Bladder microvascular endothelial cell (primary cell): ENCODE results near the gene CCDC51. TPM values are rescaled to one million over a fixed set of nuclear protein-coding genes. Genes with fewer than 3 reads are reported as not detected.

Source experiments
- total RNA-seq: library from RNA; depleted of rRNA; stranded (reverse); fragments of >200 nt; gene quantifications from 2 replicates; pipeline ENCODE4 v1.2.3, GENCODE V29; 2014

CCDC51 gene
- total RNA-seq: 10.7 and 13.1 TPM in 2 replicates

GRCh38 chr3:48439820-48440589, at the start of gene CCDC51, which contains the start of gene TMA7:
CCDC51 (minus strand) TSS chr3:48440119; CDS start chr3:48435128, 4,991 bp downstream.
TMA7 (plus strand) TSS chr3:48440257; CDS start chr3:48440297, 40 bp downstream.

GRCh38 chr3:48446425-48447193, 6.7 kb upstream of the CCDC51 start, which contains the start of gene ATRIP:
ATRIP (plus strand) TSS chr3:48446737; CDS start chr3:48446846, 109 bp downstream.

DNA sequence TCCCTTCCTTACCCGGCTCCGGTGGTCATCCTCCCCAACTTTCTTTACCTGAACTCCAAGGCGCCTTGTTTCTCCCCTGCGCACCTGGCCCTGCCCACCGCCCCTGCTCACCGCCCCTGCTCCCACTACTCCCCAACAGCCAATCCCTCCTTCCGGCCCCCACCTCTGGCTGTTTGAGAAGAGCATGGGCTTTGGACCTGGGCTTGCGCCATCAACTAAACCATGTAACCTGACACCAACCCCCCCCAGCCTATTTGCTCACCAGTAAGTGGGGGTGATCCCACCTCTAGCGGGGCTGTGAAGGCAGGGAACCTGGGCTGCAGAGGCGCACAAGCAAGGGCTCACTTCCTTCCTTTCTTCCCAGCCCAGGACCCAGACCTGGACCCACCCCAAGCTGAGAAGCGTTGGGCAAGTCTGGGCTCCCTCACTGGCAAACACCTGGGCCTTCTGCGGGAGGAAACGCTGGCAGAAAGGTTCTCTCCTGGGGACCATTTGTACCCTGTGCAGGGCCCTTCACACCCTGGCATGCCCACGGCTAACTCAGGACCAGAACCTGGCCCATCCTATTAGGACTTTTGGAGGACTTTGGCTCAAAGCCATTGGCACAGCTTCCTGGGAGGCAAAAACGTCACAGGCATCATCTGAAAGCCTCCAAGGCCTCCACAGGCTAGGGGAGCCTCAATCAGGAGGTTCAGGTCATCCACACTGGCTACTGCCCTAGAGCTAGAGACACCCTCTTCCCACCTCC, 9.8 kb downstream of the CCDC51 start, which contains the start of gene PLXNB1:
Gene PLXNB1 (minus strand): TSS at position 127 of the 748 bp plus-strand sequence. CDS start 5,475 bp downstream, outside the sequence.

Other genes starting within 250 kb of the CCDC51 start
- gene CAMP, start 216.6 kb downstream of the CCDC51 start, total RNA-seq: not detected in 2 replicates
- gene ZNF589, start 199.0 kb downstream of the CCDC51 start, total RNA-seq: 1.3 and 5.5 TPM in 2 replicates
- 17.0 and 33.2 TPM in 2 replicates for gene NME6, start 138.8 kb downstream of the CCDC51 start, total RNA-seq
- not detected in 2 replicates for gene SPINK8, start 106.5 kb downstream of the CCDC51 start, total RNA-seq
- gene FBXW12, start 67.9 kb downstream of the CCDC51 start, total RNA-seq: not detected in 2 replicates
- gene PLXNB1, start 10.0 kb downstream of the CCDC51 start, total RNA-seq: 8.6 and 46.9 TPM in 2 replicates
- 185 and 357 TPM in 2 replicates for gene TMA7, start 138 bp upstream of the CCDC51 start, total RNA-seq
- gene ATRIP, start 6.6 kb upstream of the CCDC51 start, total RNA-seq: 5.0 and 6.5 TPM in 2 replicates
- gene SHISA5, start 64.1 kb upstream of the CCDC51 start, total RNA-seq: 93.1 and 126 TPM in 2 replicates
- 1.4 and 1.5 TPM in 2 replicates for gene PFKFB4, start 116.7 kb upstream of the CCDC51 start, total RNA-seq
- not detected in 2 replicates for gene UCN2, start 123.7 kb upstream of the CCDC51 start, total RNA-seq
- gene COL7A1, start 155.2 kb upstream of the CCDC51 start, total RNA-seq: 0.25 and 0.32 TPM in 2 replicates
- 245 and 256 TPM in 2 replicates for gene UQCRC1, start 169.5 kb upstream of the CCDC51 start, total RNA-seq
- not detected in 2 replicates for gene TMEM89, start 181.7 kb upstream of the CCDC51 start, total RNA-seq
- 20.2 and 23.0 TPM in 2 replicates for gene SLC26A6, start 195.3 kb upstream of the CCDC51 start, total RNA-seq
- gene CELSR3, start 222.8 kb upstream of the CCDC51 start, total RNA-seq: 0.49 and 0.82 TPM in 2 replicates
- gene NCKIPSD, start 245.8 kb upstream of the CCDC51 start, total RNA-seq: 4.7 and 7.9 TPM in 2 replicates